Right lobe of liver (tissue), 6 donors: ENCODE measurements around the gene PPP1CA. TPM values are rescaled to one million over a fixed set of nuclear protein-coding genes. Genes with fewer than 3 reads are reported as not detected.

ENCODE experiments used
- ATAC-seq, 4 donors: fragments of 200-7000 bp; cut with Tn5 transposase; one replicate each; pipeline ENCODE4 v1.9.1; 2020; ENCODE audit warnings: mild to moderate bottlenecking in 4 of 4, moderate library complexity in 4 of 4
- DNase-seq, 3 donors: peaks; one replicate each; pipeline ENCODE4 v3.0.0-alpha.2; 2020
- H3K27ac ChIP-seq, 3 donors: fragments of 200-600 bp; one replicate each; pipeline ENCODE4 v1.8.0; 2022
- H3K27me3 ChIP-seq, 2 donors: fragments of 200-600 bp; one replicate each; pipeline ENCODE4 v1.8.0; 2022
- H3K36me3 ChIP-seq, 4 donors: fragments of 200-600 bp; sonication (generic) in 1 of 4; one replicate each; pipeline versions ENCODE4 v1.5.1 to v1.8.0; 2017 to 2022; ENCODE audit warnings: control low read depth in 1 of 4
- H3K4me1 ChIP-seq, 4 donors: fragments of 200-600 bp; sonication (generic) in 1 of 4; one replicate each; pipeline versions ENCODE4 v1.5.1 to v1.8.0; 2017 to 2022; ENCODE audit warnings: control low read depth in 1 of 4
- H3K4me3 ChIP-seq, 3 donors: fragments of 200-600 bp; one replicate each; pipeline ENCODE4 v1.8.0; 2022
- H3K9me3 ChIP-seq, 4 donors: fragments of 200-600 bp; sonication (generic) in 1 of 4; one replicate each; pipeline versions ENCODE4 v1.5.1 to v1.8.0; 2017 to 2022; ENCODE audit warnings: control low read depth in 1 of 4
- POLR2A ChIP-seq: fragments of 450-650 bp; IDR thresholded peaks from one replicate; pipeline ENCODE4 v1.6.1; 2017; ENCODE audit warnings: antibody characterized with exemption, mild to moderate bottlenecking
- WGBS: methylation state at CpG from one replicate; pipeline ENCODE4 v1.1.6; 2018; ENCODE audit warnings: low coverage, low lambda C conversion rate; ENCODE audit not compliant: insufficient coverage; ENCODE audit errors: missing lambda C conversion rate; 5-methylcytosine and 5-hydroxymethylcytosine counted together
- intact Hi-C, 2 donors: fragments of 100-400 bp; cut with DNase I; formaldehyde crosslinking; loops; one replicate each; pipeline versions ENCODE4 v1.11.2 to v1.14.1; 2022
- total RNA-seq, 6 experiments: library from RNA; depleted of rRNA in 2 of 6; stranded (reverse); fragments of >200 nt in 2 of 6; fragmentation: NEBNext Ultra II Directional in 3 of 6; extraction: Animal tissue kit (Norgen Biotek cat#: 25700) in 3 of 6; gene quantifications; one replicate each; pipeline versions ENCODE4 v1.1.0 to v1.2.4, GENCODE V29; 2016 to 2023
- TF ChIP-seq, protein P1 (sequence below), 4 donors: fragments of 200-600 bp in 3 of 4; fragments of 450-650 bp in 1 of 4; IDR thresholded peaks; one replicate each; pipeline versions ENCODE4 v1.5.1 to v1.8.0; 2016 to 2022; ENCODE audit warnings: antibody characterized with exemption in 4 of 4, mild to moderate bottlenecking in 2 of 4
- donor health status: DM: no; HTN: yes; CAD: no.
- donor health status: DM: no; HTN: no; CAD: no.
- donor health status: DM: no; HTN: no; CAD: no.
- donor health status: DM: no; HTN: yes; CAD: no.
- donor health status: DM: no; HTN: yes; CAD: no.

PPP1CA gene
- total RNA-seq, 6 experiments from 2014 or later, result 64.2 to 102 (median 71.1) TPM

GRCh38 chr11:67445515-67445914 is 43.9 kb upstream of the PPP1CA start:
- DNase-seq (no peak), ATAC-seq (no peak)
- H3K9me3 ChIP-seq, result no peaks in the 10 kb centered on the region
- H3K4me3 ChIP-seq, result no peak overlapping the region
- TF ChIP-seq POLR2A, result no peak
- TF ChIP-seq, protein P1, sequence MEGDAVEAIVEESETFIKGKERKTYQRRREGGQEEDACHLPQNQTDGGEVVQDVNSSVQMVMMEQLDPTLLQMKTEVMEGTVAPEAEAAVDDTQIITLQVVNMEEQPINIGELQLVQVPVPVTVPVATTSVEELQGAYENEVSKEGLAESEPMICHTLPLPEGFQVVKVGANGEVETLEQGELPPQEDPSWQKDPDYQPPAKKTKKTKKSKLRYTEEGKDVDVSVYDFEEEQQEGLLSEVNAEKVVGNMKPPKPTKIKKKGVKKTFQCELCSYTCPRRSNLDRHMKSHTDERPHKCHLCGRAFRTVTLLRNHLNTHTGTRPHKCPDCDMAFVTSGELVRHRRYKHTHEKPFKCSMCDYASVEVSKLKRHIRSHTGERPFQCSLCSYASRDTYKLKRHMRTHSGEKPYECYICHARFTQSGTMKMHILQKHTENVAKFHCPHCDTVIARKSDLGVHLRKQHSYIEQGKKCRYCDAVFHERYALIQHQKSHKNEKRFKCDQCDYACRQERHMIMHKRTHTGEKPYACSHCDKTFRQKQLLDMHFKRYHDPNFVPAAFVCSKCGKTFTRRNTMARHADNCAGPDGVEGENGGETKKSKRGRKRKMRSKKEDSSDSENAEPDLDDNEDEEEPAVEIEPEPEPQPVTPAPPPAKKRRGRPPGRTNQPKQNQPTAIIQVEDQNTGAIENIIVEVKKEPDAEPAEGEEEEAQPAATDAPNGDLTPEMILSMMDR (IDR thresholded peaks at IDR 0.05), result no peak
- 65% methylated on average over 4 of the region's 5 CpGs for WGBS
- no peaks in the 10 kb centered on the region for H3K27me3 ChIP-seq
- no peaks in the 10 kb centered on the region for H3K36me3 ChIP-seq
- H3K4me1 ChIP-seq, result peaks cover 0 to 28% (median 0%) of the 10 kb centered on the region in 4 donors
- intact Hi-C loops, result no loop called here
- H3K27ac ChIP-seq, result no peak overlapping the region

GRCh38 chr11:67442504-67443404 is 41.1 kb upstream of the PPP1CA start:
- intact Hi-C loops, result no loop called here
- ATAC-seq, result peak in 2 of 4 donors; percentile 0 to 1
- no peak for DNase-seq
- WGBS, result 8% methylated on average over 7 of the region's 45 CpGs
- H3K27ac ChIP-seq, result peak overlapping the region; percentile 69 to 86 (median 76)
- H3K27me3 ChIP-seq, result no peaks in the 10 kb centered on the region
- no peaks in the 10 kb centered on the region for H3K9me3 ChIP-seq
- peaks cover 0 to 4% (median 0%) of the 10 kb centered on the region in 4 donors for H3K36me3 ChIP-seq
- H3K4me3 ChIP-seq, result peak overlapping the region; percentile 80 to 92 (median 88)
- TF ChIP-seq POLR2A, result no peak
- TF ChIP-seq, protein P1 (IDR thresholded peaks at IDR 0.05), result no peak
- H3K4me1 ChIP-seq, result peaks cover 0 to 20% (median 0%) of the 10 kb centered on the region in 4 donors

DNA sequence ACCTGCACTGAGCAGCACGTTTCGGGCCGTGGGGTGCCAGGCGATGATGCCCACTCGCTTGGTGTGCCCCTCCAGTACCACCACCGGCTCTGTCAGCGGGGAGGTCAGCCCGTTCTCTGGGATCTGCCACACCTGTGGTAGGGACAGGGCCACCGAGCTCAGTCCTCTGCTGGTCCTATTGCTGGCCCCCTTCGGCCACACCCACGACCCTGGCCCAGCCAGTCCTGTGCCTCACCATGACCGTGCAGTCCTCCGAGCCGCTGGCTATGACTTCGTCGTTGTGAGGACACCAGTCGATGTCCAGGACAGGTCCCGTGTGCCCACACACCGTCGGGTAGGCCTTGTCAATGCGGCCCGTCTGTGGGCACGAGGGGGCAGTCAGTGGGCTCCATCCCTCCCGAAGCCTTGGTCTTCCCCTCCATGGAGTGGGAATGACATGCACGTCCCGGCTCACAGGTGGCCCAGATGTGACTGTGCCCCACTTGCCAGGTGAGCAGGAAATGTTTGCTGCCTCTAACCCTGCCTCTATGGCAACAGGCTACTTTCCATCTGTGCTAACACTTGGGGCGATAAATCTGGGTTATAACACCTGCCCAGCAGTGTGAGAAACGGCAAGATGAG is 40.2 kb upstream of the PPP1CA start:
- H3K27ac ChIP-seq, result no peak overlapping the region
- ATAC-seq, result no peak
- H3K4me3 ChIP-seq, result no peak overlapping the region
- H3K36me3 ChIP-seq, result peaks cover 0 to 7% (median 0%) of the 10 kb centered on the region in 4 donors
- DNase-seq, result no peak
- no peak for TF ChIP-seq POLR2A
- TF ChIP-seq, protein P1 (IDR thresholded peaks at IDR 0.05), result no peak
- H3K9me3 ChIP-seq, result no peaks in the 10 kb centered on the region
- WGBS, result no CpG with 5 or more reads among the region's 28 CpGs
- H3K4me1 ChIP-seq, result peaks cover 0 to 15% (median 0%) of the 10 kb centered on the region in 4 donors
- intact Hi-C loops, result no loop called here
- no peaks in the 10 kb centered on the region for H3K27me3 ChIP-seq

GRCh38 chr11:67441098-67441563 is 39.5 kb upstream of the PPP1CA start:
- no peaks in the 10 kb centered on the region for H3K27me3 ChIP-seq
- TF ChIP-seq POLR2A, result no peak
- TF ChIP-seq, protein P1 (IDR thresholded peaks at IDR 0.05), result no peak
- ATAC-seq (no peak), DNase-seq (peak in 1 of 3 donors; percentile 23)
- H3K9me3 ChIP-seq, result no peaks in the 10 kb centered on the region
- H3K36me3 ChIP-seq, result peaks cover 0 to 7% (median 0%) of the 10 kb centered on the region in 4 donors
- H3K27ac ChIP-seq, result no peak overlapping the region
- 70% methylated on average over 4 of the region's 21 CpGs for WGBS
- no peak overlapping the region for H3K4me3 ChIP-seq
- peaks cover 0 to 15% (median 0%) of the 10 kb centered on the region in 4 donors for H3K4me1 ChIP-seq
- intact Hi-C loops, result no loop called here
